GM12878 (cell line): ENCODE measurements around the gene CCR7. TPM values are rescaled to one million over a fixed set of nuclear protein-coding genes. Genes with fewer than 3 reads are reported as not detected.

Experiments
- ATAC-seq: fragments of 200-7000 bp; cut with Tn5 transposase; 3 replicates; pipeline ENCODE4 v1.9.1; 2020; ENCODE audit warnings: mild to moderate bottlenecking, moderate library complexity
- BruUV-seq: library from RNA; stranded (reverse); fragments of 400-500 nt; replicated peaks from 2 replicates; lab custom pipeline; 2021; lab: Mats Ljungman, UMichigan
- CTCF ChIA-PET: fragments of 300-600 bp; sonication (Branson Sonifier 250); formaldehyde crosslinking; extraction: SDS; loops from one replicate; lab custom pipeline; 2021; ENCODE audit warnings: inconsistent platforms; lab: Yijun Ruan, JAX
- POLR2A ChIA-PET: fragments of 350-600 bp; formaldehyde crosslinking; extraction: SDS; loops from one replicate; lab custom pipeline; 2021; ENCODE audit warnings: inconsistent platforms; lab: Charles Lee
- RAD21 ChIA-PET: fragments of 300-600 bp; sonication (Branson Sonifier 250); formaldehyde crosslinking; loops from one replicate; lab custom pipeline; 2023; ENCODE audit warnings: antibody characterized with exemption; ENCODE audit not compliant: unreplicated experiment; lab: Charles Lee
- SMC1A ChIA-PET: fragments of 300-600 bp; sonication (Branson Sonifier 250); formaldehyde crosslinking; loops from one replicate; lab custom pipeline; 2023; ENCODE audit not compliant: unreplicated experiment, uncharacterized antibody; lab: Charles Lee
- DNase-seq: peaks from one replicate; pipeline ENCODE4 v3.0.0-alpha.2; 2011; ENCODE audit warnings: low read depth, low spot score
- FAIRE-seq: peaks from 3 replicates; lab custom pipeline; 2011; peaks lifted over from hg19 to GRCh38; lab: Jason Lieb, UNC
- H2AFZ ChIP-seq: 2 replicates; pipeline ENCODE4 v1.6.0; 2011; ENCODE audit warnings: low read depth, low read length, control low read depth; ENCODE audit not compliant: control insufficient read depth
- H3K27ac ChIP-seq: 2 replicates; pipeline ENCODE4 v1.5.1; 2011; ENCODE audit warnings: control low read depth; ENCODE audit not compliant: control insufficient read depth, insufficient read depth
- H3K27me3 ChIP-seq, 2 experiments: replicated peaks in 1 of 2; 2 replicates each; pipeline versions ENCODE4 v1.6.0 to v1.6.1; 2011; ENCODE audit warnings: low read length in 1 of 2; ENCODE audit not compliant: control insufficient read depth in 2 of 2, insufficient read depth in 2 of 2
- H3K36me3 ChIP-seq, 2 experiments: 2 replicates each; pipeline ENCODE4 v1.5.1; 2011; ENCODE audit warnings: low read length in 1 of 2; ENCODE audit not compliant: control insufficient read depth in 2 of 2, insufficient read depth in 2 of 2
- H3K4me1 ChIP-seq: 2 replicates; pipeline ENCODE4 v1.6.1; 2011; ENCODE audit warnings: mild to moderate bottlenecking, low read length, moderate library complexity, mixed read lengths; ENCODE audit not compliant: control insufficient read depth, insufficient read depth
- H3K4me2 ChIP-seq: 2 replicates; pipeline ENCODE4 v1.6.0; 2011; ENCODE audit warnings: control low read depth; ENCODE audit not compliant: control insufficient read depth, insufficient read depth
- H3K4me3 ChIP-seq: fragments of 200-600 bp; sonication (generic); 2 replicates; pipeline ENCODE4 v1.5.1; 2016
- H3K79me2 ChIP-seq: 2 replicates; pipeline ENCODE4 v1.6.0; 2011; ENCODE audit warnings: low read length; ENCODE audit not compliant: control insufficient read depth, insufficient read depth
- H3K9ac ChIP-seq: 2 replicates; pipeline ENCODE4 v1.8.0; 2011; ENCODE audit warnings: low read length, control low read depth, mixed read lengths; ENCODE audit not compliant: control insufficient read depth, insufficient read depth
- H3K9me3 ChIP-seq: replicated peaks from 3 replicates; pipeline ENCODE4 v1.5.1; 2011; ENCODE audit warnings: mild to moderate bottlenecking, low read length; ENCODE audit not compliant: control insufficient read depth, insufficient read depth
- H4K20me1 ChIP-seq: 2 replicates; pipeline ENCODE4 v1.6.0; 2011; ENCODE audit not compliant: control insufficient read depth, insufficient read depth
- CBFB ChIP-seq: IDR thresholded peaks from 2 replicates; pipeline ENCODE4 v1.6.1; 2016; ENCODE audit warnings: antibody characterized with exemption, low read depth
- EED ChIP-seq: sonication (generic); IDR thresholded peaks from 2 replicates; pipeline ENCODE4 v1.6.1; 2016; ENCODE audit warnings: antibody characterized with exemption, low read depth
- FOXM1 ChIP-seq: IDR thresholded peaks from 2 replicates; pipeline ENCODE4 v1.6.1; 2012; ENCODE audit warnings: low read depth, mild to moderate bottlenecking, inconsistent platforms, low read length, moderate library complexity
- GATAD2B ChIP-seq: fragments of 450-650 bp; conservative IDR thresholded peaks from 2 replicates; pipeline ENCODE4 v1.6.1; 2017; ENCODE audit warnings: low read depth, mild to moderate bottlenecking, moderate library complexity
- LARP7 ChIP-seq: fragments of 450-650 bp; IDR thresholded peaks from 2 replicates; pipeline ENCODE4 v1.6.1; 2017; ENCODE audit warnings: mild to moderate bottlenecking
- MXI1 ChIP-seq: fragments of 150-350 bp; IDR thresholded peaks from 2 replicates; pipeline ENCODE4 v1.6.1; 2011; ENCODE audit warnings: low read depth, mild to moderate bottlenecking, inconsistent platforms, low read length, improper control_type of control experiment
- POLR2AphosphoS2 ChIP-seq: IDR thresholded peaks from 2 replicates; pipeline ENCODE4 v1.6.1; 2011; ENCODE audit warnings: low read depth, mild to moderate bottlenecking, low read length, improper control_type of control experiment, moderate library complexity
- REST ChIP-seq: IDR thresholded peaks from 2 replicates; pipeline ENCODE4 v1.6.1; 2012; ENCODE audit warnings: mild to moderate bottlenecking, low read depth, low read length
- WGBS: methylation state at CpG from one replicate; pipeline ENCODE4 v1.1.6; 2016; ENCODE audit warnings: low lambda C conversion rate; ENCODE audit not compliant: insufficient replicate concordance, insufficient coverage; ENCODE audit errors: missing lambda C conversion rate; 5-methylcytosine and 5-hydroxymethylcytosine counted together
- in situ Hi-C: fragments of 300-500 bp; cut with MboI; formaldehyde crosslinking; loops from 9 replicates; pipeline ENCODE4 v1.14.3; 2018; ENCODE audit warnings: mixed read lengths
- intact Hi-C: fragments of 100-400 bp; cut with micrococcal nuclease; formaldehyde crosslinking; loops from one replicate; pipeline ENCODE4 v1.14.2; 2022; ENCODE audit not compliant: unreplicated experiment
- polyA plus RNA-seq, 11 experiments: library from polyadenylated mRNA; depleted of rRNA in 4 of 11; unstranded in 6 of 11; stranded (reverse) in 5 of 11; fragments of >200 nt; fragmentation: Nextera tagmentation in 4 of 11; fragmentation: Illumina TruSeq in 1 of 11; extraction: Ambion mirVana in 4 of 11; extraction: Trizol in 1 of 11; gene quantifications; 1 replicate in 1 of 11; 2 replicates in 10 of 11; pipeline versions ENCODE4 v1.2.1 to v1.2.3, GENCODE V29; 2011 to 2016; ENCODE audit warnings: inconsistent platforms in 2 of 11, missing spikeins in 2 of 11, low read depth in 1 of 11
- total RNA-seq, 4 experiments: library from RNA; depleted of rRNA in 3 of 4; stranded (reverse); fragments of >200 nt in 3 of 4; fragmentation: Illumina TruSeq in 1 of 4; extraction: Trizol in 1 of 4; gene quantifications; 2 replicates each; pipeline versions ENCODE4 v1.2.1 to v1.2.3, GENCODE V29; 2013 to 2021
- TF ChIP-seq, protein P1 (sequence below): fragments of 450-650 bp; IDR thresholded peaks from 2 replicates; pipeline ENCODE4 v1.6.1; 2014; ENCODE audit warnings: mild to moderate bottlenecking

The CCR7 gene
- total and polyA plus RNA-seq, 10 of the 15 experiments (the other 5 are each of a cell fraction or from before 2014, with no cell fraction given) = 131 to 1,171 (median 260) TPM

DNA sequence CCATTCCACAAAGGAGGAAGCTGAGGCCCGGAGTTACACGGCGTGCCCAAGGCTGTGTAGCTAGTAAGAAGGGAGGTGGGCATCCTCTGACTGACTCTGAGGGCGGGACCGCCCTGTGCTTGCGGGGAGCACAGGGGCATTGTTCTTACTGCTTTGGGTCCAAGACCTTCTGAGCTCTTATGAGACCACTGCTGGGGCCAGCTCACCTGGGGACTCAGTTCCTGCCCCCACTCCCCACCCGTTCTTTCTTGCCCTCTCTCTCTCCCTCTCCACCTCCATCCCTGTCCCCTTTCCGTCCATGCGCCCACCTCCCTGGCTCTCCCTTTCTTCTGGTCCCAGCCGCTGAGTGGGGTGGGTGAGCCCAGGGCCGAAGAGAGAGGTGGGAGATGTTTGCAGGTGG lies 19.6 kb downstream of the CCR7 start:
- no peak for DNase-seq
- in situ Hi-C loops = loop anchor here (25.0 kb wide), 1 partner anchor 108 kb away; the partner anchor contains the start of gene IGFBP4

More for the DNA sequence above, 19.6 kb downstream of the CCR7 start:
- no TSS peak for BruUV-seq
- Histone ChIP-seq H3K36me3 (no peaks in the 10 kb centered on the region), H3K4me2 (no peak overlapping the region), H3K9me3 (no peaks in the 10 kb centered on the region; the same call in 2 of the 3 replicates), H3K4me3 (no peak overlapping the region), H3K79me2 (no peaks in the 10 kb centered on the region), H2AFZ (no peak overlapping the region), H3K27ac (no peak overlapping the region), H3K27me3 (no peaks in the 10 kb centered on the region), H4K20me1 (no peaks in the 10 kb centered on the region), H3K9ac (no peak overlapping the region), H3K4me1 (peaks cover 58% of the 10 kb centered on the region)
- TF ChIP-seq POLR2AphosphoS2 (no peak), FOXM1 (no peak), EED (no peak), GATAD2B (no peak), MXI1 (no peak), CBFB (no peak), REST (no peak), LARP7 (no peak)
- TF ChIP-seq, protein P1, sequence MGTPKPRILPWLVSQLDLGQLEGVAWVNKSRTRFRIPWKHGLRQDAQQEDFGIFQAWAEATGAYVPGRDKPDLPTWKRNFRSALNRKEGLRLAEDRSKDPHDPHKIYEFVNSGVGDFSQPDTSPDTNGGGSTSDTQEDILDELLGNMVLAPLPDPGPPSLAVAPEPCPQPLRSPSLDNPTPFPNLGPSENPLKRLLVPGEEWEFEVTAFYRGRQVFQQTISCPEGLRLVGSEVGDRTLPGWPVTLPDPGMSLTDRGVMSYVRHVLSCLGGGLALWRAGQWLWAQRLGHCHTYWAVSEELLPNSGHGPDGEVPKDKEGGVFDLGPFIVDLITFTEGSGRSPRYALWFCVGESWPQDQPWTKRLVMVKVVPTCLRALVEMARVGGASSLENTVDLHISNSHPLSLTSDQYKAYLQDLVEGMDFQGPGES = no peak
- CTCF ChIA-PET = interaction anchor here (13.0 kb wide), 1 partner anchor 10 kb away, joined by 138 read pairs; no protein-coding TSS in a partner anchor
- ATAC-seq (no peak), FAIRE-seq (no peak)
- SMC1A ChIA-PET = interaction anchor here (0.6 to 1.3 kb wide), 3 partner anchors 12 to 269 kb away, joined by 3 read pairs; no protein-coding TSS in a partner anchor
- WGBS = 73% methylated on average over 11 of the region's 11 CpGs
- POLR2A ChIA-PET = no interaction called here
- RAD21 ChIA-PET = interaction anchor here (16.5 kb wide), 1 partner anchor 11 kb away, joined by 514 read pairs; the partner anchor contains the start of gene CCR7
- intact Hi-C loops = loop anchor here (5.0 to 10.0 kb wide), 2 partner anchors 183 to 249 kb away; partner anchors contain the start of genes GJD3 and KRT28
